CD4-positive, alpha-beta T cell (primary cell): ENCODE measurements around the gene ZNF609. TPM values are rescaled to one million over a fixed set of nuclear protein-coding genes. Genes with fewer than 3 reads are reported as not detected.

Experiments
- ATAC-seq: fragments of 200-7000 bp; cut with Tn5 transposase; one replicate; pipeline ENCODE4 v1.10.0; 2022; ENCODE audit warnings: mild to moderate bottlenecking; ENCODE audit not compliant: poor library complexity
- CTCF ChIA-PET: fragments of 350-600 bp; sonication (Branson Sonifier 250); formaldehyde crosslinking; loops from one replicate; lab custom pipeline; 2021; ENCODE audit warnings: antibody characterized with exemption, inconsistent platforms; lab: Charles Lee
- POLR2A ChIA-PET: fragments of 350-600 bp; sonication (Branson Sonifier 250); formaldehyde crosslinking; loops from one replicate; lab custom pipeline; 2021; ENCODE audit warnings: antibody characterized with exemption, inconsistent platforms; lab: Charles Lee
- DNase-seq, 14 experiments: peaks; one replicate each; pipeline ENCODE4 v3.0.0-alpha.2; 2013 to 2020; ENCODE audit warnings: mixed read lengths in 2 of 14
- H3K27ac ChIP-seq, 2 donors: one replicate each; pipeline versions ENCODE4 v1.5.1 to v1.7.0; 2013; ENCODE audit warnings: low read length in 2 of 2, low read depth in 1 of 2, mild to moderate bottlenecking in 1 of 2
- H3K27me3 ChIP-seq, 2 experiments: 1 replicate in 1 of 2; 2 replicates in 1 of 2; pipeline versions ENCODE4 v1.6.1 to v1.7.0; 2013; ENCODE audit warnings: low read length in 2 of 2, control low read depth in 1 of 2, mild to moderate bottlenecking in 1 of 2, moderate library complexity in 1 of 2; ENCODE audit not compliant: insufficient read depth in 2 of 2, control insufficient read depth in 1 of 2
- H3K36me3 ChIP-seq: one replicate; pipeline ENCODE4 v1.6.1; 2013; ENCODE audit warnings: low read length, control low read depth; ENCODE audit not compliant: insufficient read depth
- H3K4me1 ChIP-seq: one replicate; pipeline ENCODE4 v1.6.1; 2013; ENCODE audit warnings: low read length, control low read depth; ENCODE audit not compliant: insufficient read depth
- H3K4me3 ChIP-seq: one replicate; pipeline ENCODE4 v1.5.1; 2013; ENCODE audit warnings: mild to moderate bottlenecking, low read length, moderate library complexity
- H3K9me3 ChIP-seq, 2 experiments: 1 replicate in 1 of 2; 2 replicates in 1 of 2; pipeline versions ENCODE4 v1.6.1 to v1.7.0; 2013; ENCODE audit warnings: low read length in 2 of 2, mild to moderate bottlenecking in 2 of 2, control low read depth in 1 of 2, moderate library complexity in 1 of 2; ENCODE audit not compliant: control insufficient read depth in 1 of 2, insufficient read depth in 1 of 2
- H3K27ac Mint-ChIP-seq: one replicate; pipeline ENCODE4 v1.8.0; 2020; ENCODE audit warnings: mixed read lengths
- H3K27me3 Mint-ChIP-seq: one replicate; pipeline ENCODE4 v1.8.0; 2021; ENCODE audit warnings: mixed read lengths
- H3K36me3 Mint-ChIP-seq: one replicate; pipeline ENCODE4 v1.8.0; 2021; ENCODE audit warnings: low read depth, mixed read lengths
- H3K4me1 Mint-ChIP-seq: one replicate; pipeline ENCODE4 v1.8.0; 2021; ENCODE audit warnings: low read depth, mixed read lengths
- H3K4me3 Mint-ChIP-seq: one replicate; pipeline ENCODE4 v1.8.0; 2020; ENCODE audit warnings: mild to moderate bottlenecking, mixed read lengths
- H3K9me3 Mint-ChIP-seq: one replicate; pipeline ENCODE4 v1.8.0; 2020; ENCODE audit warnings: mixed read lengths
- CTCF ChIP-seq: fragments of 200-600 bp; IDR thresholded peaks from one replicate; pipeline ENCODE4 v1.8.0; 2022; ENCODE audit warnings: antibody characterized with exemption, mild to moderate bottlenecking
- intact Hi-C, 2 experiments: fragments of 100-400 bp; cut with DNase I in 1 of 2; cut with micrococcal nuclease in 1 of 2; formaldehyde crosslinking; loops; one replicate each; pipeline versions ENCODE4 v1.15.1 to v1.9.0; 2023 to 2025; cut with DNase I, micrococcal nuclease
- total RNA-seq, 174 experiments: library from RNA in 2 of 174; stranded (reverse) in 2 of 174; gene quantifications; one replicate each; pipeline ENCODE4 v1.2.3 and lab custom pipeline; 2021 to 2026

The ZNF609 gene
- total RNA-seq, 2 experiments from 2014 or later = 62.4 to 65.3 TPM

- no peaks in the 10 kb centered on the region for H3K27me3 Mint-ChIP-seq
- no peak for ATAC-seq
- no peak for TF ChIP-seq CTCF
- Histone ChIP-seq H3K4me3 (peak overlapping the region; percentile 91), H3K36me3 (no peaks in the 10 kb centered on the region), H3K27me3 (no peaks in the 10 kb centered on the region), H3K9me3 (no peaks in the 10 kb centered on the region), H3K27ac (no peak overlapping the region), H3K4me1 (peaks cover 57% of the 10 kb centered on the region)
- H3K27ac Mint-ChIP-seq = peak overlapping the region; percentile 62
- H3K9me3 Mint-ChIP-seq = no peaks in the 10 kb centered on the region
- ChIA-PET POLR2A (interaction anchor here (1.1 to 1.3 kb wide), 2 partner anchors 26 to 192 kb away, joined by 3 to 4 read pairs; no protein-coding TSS in a partner anchor), CTCF (interaction anchor here (0.6 to 2.3 kb wide), 3 partner anchors 26 to 1761 kb away, joined by 3 to 9 read pairs (median 3); no protein-coding TSS in a partner anchor)
- H3K4me3 Mint-ChIP-seq = peak overlapping the region; percentile 85
- intact Hi-C loops = loop anchor here in 1 of 2 experiments (5.0 kb wide), 2 partner anchors 539 to 586 kb away; partner anchors contain the start of genes PARP16 and PPIB
- DNase-seq = no peak
- peaks cover 11% of the 10 kb centered on the region for H3K36me3 Mint-ChIP-seq
- H3K4me1 Mint-ChIP-seq = peaks cover 68% of the 10 kb centered on the region
Observed at GRCh38 chr15:64701482-64702184, 241.3 kb downstream of the ZNF609 start.

- H3K9me3 Mint-ChIP-seq = no peaks in the 10 kb centered on the region
- peak overlapping the region; percentile 62 for H3K27ac Mint-ChIP-seq
- intact Hi-C loops = loop anchor here in 1 of 2 experiments (5.0 kb wide), 2 partner anchors 541 to 584 kb away; partner anchors contain the start of genes PARP16 and PPIB
- ChIA-PET CTCF (no interaction called here), POLR2A (interaction anchor here (1.0 to 2.4 kb wide), 3 partner anchors 14 to 191 kb away, joined by 3 to 11 read pairs (median 4); no protein-coding TSS in a partner anchor)
- peaks cover 58% of the 10 kb centered on the region for H3K4me1 Mint-ChIP-seq
- H3K27ac ChIP-seq = peak overlapping the region; percentile 60 to 75
- no peaks in the 10 kb centered on the region for H3K9me3 ChIP-seq
- H3K36me3 Mint-ChIP-seq = peaks cover 11% of the 10 kb centered on the region
- peak overlapping the region; percentile 91 for H3K4me3 ChIP-seq
- no peaks in the 10 kb centered on the region for H3K36me3 ChIP-seq
- no peak for TF ChIP-seq CTCF
- DNase-seq (peak; percentile 91 to 98 (median 94)), ATAC-seq (peak; percentile 96)
- peaks cover 54% of the 10 kb centered on the region for H3K4me1 ChIP-seq
- no peaks in the 10 kb centered on the region for H3K27me3 ChIP-seq
- no peaks in the 10 kb centered on the region for H3K27me3 Mint-ChIP-seq
- H3K4me3 Mint-ChIP-seq = peak overlapping the region; percentile 85
Observed at GRCh38 chr15:64702816-64703631, 242.6 kb downstream of the ZNF609 start.

GRCh38 chr15:64703632-64703959 lies 243.2 kb downstream of the ZNF609 start:
- no peak for TF ChIP-seq CTCF
- ChIA-PET CTCF (no interaction called here), POLR2A (interaction anchor here (1.0 to 2.4 kb wide), 3 partner anchors 13 to 191 kb away, joined by 3 to 11 read pairs (median 4); no protein-coding TSS in a partner anchor)
- H3K4me1 Mint-ChIP-seq = peaks cover 52% of the 10 kb centered on the region
- peak overlapping the region; percentile 60 to 75 for H3K27ac ChIP-seq
- peak; percentile 4 for ATAC-seq
- H3K9me3 Mint-ChIP-seq = no peaks in the 10 kb centered on the region
- H3K4me1 ChIP-seq = peaks cover 50% of the 10 kb centered on the region
- H3K27me3 Mint-ChIP-seq = no peaks in the 10 kb centered on the region
- H3K36me3 Mint-ChIP-seq = peaks cover 11% of the 10 kb centered on the region
- H3K27ac Mint-ChIP-seq = peak overlapping the region; percentile 62
- H3K4me3 ChIP-seq = peak overlapping the region; percentile 91
- DNase-seq = no peak
- no peaks in the 10 kb centered on the region for H3K36me3 ChIP-seq
- H3K9me3 ChIP-seq = no peaks in the 10 kb centered on the region
- intact Hi-C loops = loop anchor here in 1 of 2 experiments (5.0 kb wide), 2 partner anchors 541 to 584 kb away; partner anchors contain the start of genes PARP16 and PPIB
- peak overlapping the region; percentile 85 for H3K4me3 Mint-ChIP-seq
- no peaks in the 10 kb centered on the region for H3K27me3 ChIP-seq
